H1 (cell line): ENCODE measurements around the gene PIK3R1. TPM values are rescaled to one million over a fixed set of nuclear protein-coding genes. Genes with fewer than 3 reads are reported as not detected.

ENCODE experiments used
- CTCF ChIA-PET: fragments of 300-600 bp; sonication (Branson Sonifier 250); formaldehyde crosslinking; loops from one replicate; lab custom pipeline; 2021; ENCODE audit not compliant: partially characterized antibody; lab: Charles Lee
- POLR2A ChIA-PET: fragments of 300-600 bp; sonication (Branson Sonifier 250); formaldehyde crosslinking; loops from one replicate; lab custom pipeline; 2021; ENCODE audit warnings: inconsistent platforms; ENCODE audit not compliant: partially characterized antibody; lab: Charles Lee
- DNase-seq, 2 experiments: peaks; one replicate each; pipeline versions ENCODE4 v3.0.0 to v3.0.0-alpha.2; 2010 to 2022; ENCODE audit warnings: low spot score in 2 of 2, low read depth in 1 of 2, mixed read lengths in 1 of 2
- FAIRE-seq: peaks from 2 replicates; lab custom pipeline; 2011; peaks lifted over from hg19 to GRCh38; lab: Jason Lieb, UNC
- H2AFZ ChIP-seq: 2 replicates; pipeline ENCODE4 v1.8.1; 2012; ENCODE audit warnings: low read length, inconsistent platforms
- H2AK5ac ChIP-seq: 2 replicates; pipeline ENCODE4 v1.6.1; 2013; ENCODE audit warnings: low read depth, low read length
- H2BK120ac ChIP-seq: replicated peaks from 2 replicates; pipeline ENCODE3; 2013; ENCODE audit warnings: low read depth, low read length, inconsistent platforms
- H2BK12ac ChIP-seq: 2 replicates; pipeline ENCODE4 v1.6.1; 2013; ENCODE audit warnings: low read depth, low read length
- H2BK15ac ChIP-seq: 2 replicates; pipeline ENCODE4 v1.6.1; 2013; ENCODE audit warnings: low read length
- H2BK20ac ChIP-seq: 2 replicates; pipeline ENCODE4 v1.6.1; 2013; ENCODE audit warnings: low read length
- H2BK5ac ChIP-seq: 2 replicates; pipeline ENCODE4 v1.6.1; 2013; ENCODE audit warnings: low read depth, low read length
- H3K14ac ChIP-seq: 2 replicates; pipeline ENCODE4 v1.6.1; 2013; ENCODE audit warnings: inconsistent platforms; ENCODE audit not compliant: insufficient read length
- H3K18ac ChIP-seq: 2 replicates; pipeline ENCODE4 v1.6.1; 2013; ENCODE audit warnings: low read length; ENCODE audit errors: extremely low read depth
- H3K23ac ChIP-seq: 2 replicates; pipeline ENCODE4 v1.6.1; 2013; ENCODE audit warnings: inconsistent platforms; ENCODE audit not compliant: insufficient read length
- H3K23me2 ChIP-seq: 2 replicates; pipeline ENCODE4 v1.6.1; 2013; ENCODE audit warnings: low read depth, low read length
- H3K27ac ChIP-seq: 2 replicates; pipeline ENCODE4 v1.6.1; 2011; ENCODE audit warnings: low read depth, low read length, inconsistent platforms
- H3K27me3 ChIP-seq, 4 experiments: replicated peaks in 1 of 4; 1 replicate in 1 of 4; 2 replicates in 3 of 4; pipeline versions ENCODE4 v1.6.1 to v1.8.1; 2011 to 2013; ENCODE audit warnings: low read length in 3 of 4, mild to moderate bottlenecking in 3 of 4, inconsistent platforms in 2 of 4, mixed read lengths in 2 of 4, moderate library complexity in 1 of 4; ENCODE audit not compliant: control insufficient read depth in 3 of 4, insufficient read depth in 3 of 4; ENCODE audit errors: extremely low read depth in 1 of 4
- H3K36me3 ChIP-seq, 4 experiments: 2 replicates each; pipeline versions ENCODE4 v1.6.1 to v1.8.1; 2011 to 2013; ENCODE audit warnings: mild to moderate bottlenecking in 4 of 4, low read length in 3 of 4, moderate library complexity in 2 of 4, control low read depth in 1 of 4, inconsistent platforms in 1 of 4; ENCODE audit not compliant: insufficient read depth in 4 of 4, control insufficient read depth in 2 of 4
- H3K4ac ChIP-seq: replicated peaks from 2 replicates; pipeline ENCODE3; 2013; ENCODE audit warnings: low read length, low read depth, mixed read lengths, inconsistent platforms; ENCODE audit not compliant: insufficient read length
- H3K4me1 ChIP-seq, 4 experiments: replicated peaks in 1 of 4; 1 replicate in 1 of 4; 2 replicates in 3 of 4; pipeline versions ENCODE4 v1.6.1 to v1.8.1; 2011 to 2013; ENCODE audit warnings: low read length in 3 of 4, inconsistent platforms in 2 of 4, mixed read lengths in 1 of 4; ENCODE audit not compliant: insufficient read depth in 4 of 4, control insufficient read depth in 3 of 4
- H3K4me2 ChIP-seq, 2 experiments: 2 replicates each; pipeline versions ENCODE4 v1.6.1 to v1.8.1; 2011 to 2013; ENCODE audit warnings: low read depth in 2 of 2, low read length in 2 of 2, control low read depth in 1 of 2, inconsistent platforms in 1 of 2, mild to moderate bottlenecking in 1 of 2; ENCODE audit not compliant: insufficient read depth in 1 of 2
- H3K4me3 ChIP-seq, 4 experiments: fragments of 200-600, 300-600 bp in 1 of 4; sonication (generic), shearing (Covaris generic), sonication (Bioruptor Twin) in 1 of 4; 2 replicates each; pipeline versions ENCODE4 v1.5.1 to v1.8.1; 2011 to 2016; ENCODE audit warnings: low read length in 4 of 4, low read depth in 3 of 4, control low read depth in 2 of 4, inconsistent platforms in 2 of 4, mild to moderate bottlenecking in 2 of 4, mixed read lengths in 1 of 4, moderate library complexity in 1 of 4; ENCODE audit not compliant: insufficient read depth in 2 of 4; ENCODE audit errors: extremely low read depth in 1 of 4
- H3K56ac ChIP-seq: replicated peaks from 2 replicates; pipeline ENCODE3; 2013; ENCODE audit warnings: low read depth, mild to moderate bottlenecking, mixed read lengths, low read length, inconsistent platforms; ENCODE audit not compliant: insufficient read length
- H3K79me1 ChIP-seq: 2 replicates; pipeline ENCODE4 v1.6.1; 2013; ENCODE audit warnings: low read depth, low read length, control low read depth
- H3K79me2 ChIP-seq, 2 experiments: 2 replicates each; pipeline versions ENCODE4 v1.6.1 to v1.8.1; 2012 to 2013; ENCODE audit warnings: low read length in 2 of 2, mild to moderate bottlenecking in 2 of 2, inconsistent platforms in 1 of 2; ENCODE audit not compliant: insufficient read depth in 2 of 2, control insufficient read depth in 1 of 2
- H3K9ac ChIP-seq, 4 experiments: replicated peaks in 1 of 4; 1 replicate in 1 of 4; 2 replicates in 3 of 4; pipeline versions ENCODE4 v1.6.1 to v1.8.1; 2011 to 2013; ENCODE audit warnings: low read depth in 3 of 4, low read length in 3 of 4, control low read depth in 2 of 4, mild to moderate bottlenecking in 2 of 4, moderate library complexity in 2 of 4, inconsistent platforms in 1 of 4; ENCODE audit errors: extremely low read depth in 1 of 4
- H3K9me3 ChIP-seq, 2 experiments: 2 replicates each; pipeline versions ENCODE4 v1.6.1 to v1.8.1; 2012 to 2013; ENCODE audit warnings: mild to moderate bottlenecking in 2 of 2, moderate library complexity in 2 of 2, control low read depth in 1 of 2, inconsistent platforms in 1 of 2, low read depth in 1 of 2, low read length in 1 of 2, mixed read lengths in 1 of 2; ENCODE audit not compliant: insufficient read depth in 2 of 2
- H4K20me1 ChIP-seq, 2 experiments: replicated peaks in 1 of 2; 2 replicates each; pipeline versions ENCODE3 to v1.8.1; 2011 to 2013; ENCODE audit warnings: inconsistent platforms in 2 of 2, low read length in 2 of 2, mild to moderate bottlenecking in 1 of 2; ENCODE audit not compliant: insufficient read depth in 2 of 2, control insufficient read depth in 1 of 2
- H4K5ac ChIP-seq: 2 replicates; pipeline ENCODE4 v1.6.1; 2013; ENCODE audit warnings: low read length, low read depth, mixed read lengths, inconsistent platforms; ENCODE audit not compliant: insufficient read length
- H4K8ac ChIP-seq: 2 replicates; pipeline ENCODE4 v1.8.0; 2013; ENCODE audit warnings: mild to moderate bottlenecking, moderate library complexity, low read length, inconsistent platforms; ENCODE audit not compliant: insufficient read depth; ENCODE audit errors: extremely low read depth
- H4K91ac ChIP-seq: replicated peaks from 2 replicates; pipeline ENCODE3; 2013; ENCODE audit warnings: low read length, mixed read lengths, inconsistent platforms; ENCODE audit not compliant: insufficient read length
- CBX5 ChIP-seq: fragments of 300-800, 300-1000 bp; sonication (generic); IDR thresholded peaks from 2 replicates; pipeline ENCODE4 v1.7.1; 2016; ENCODE audit warnings: antibody characterized with exemption, low read length, low read depth
- GABPA ChIP-seq: IDR thresholded peaks from 2 replicates; pipeline ENCODE4 v1.6.1; 2011; ENCODE audit warnings: mild to moderate bottlenecking, low read length, moderate library complexity, borderline replicate concordance; ENCODE audit not compliant: insufficient read depth
- JUN ChIP-seq: IDR thresholded peaks from 2 replicates; pipeline ENCODE4 v1.6.1; 2011; ENCODE audit warnings: low read depth, mild to moderate bottlenecking, improper control_type of control experiment, low read length
- PHF8 ChIP-seq: fragments of 200-600 bp; sonication (generic); conservative IDR thresholded peaks from 2 replicates; pipeline ENCODE4 v1.7.1; 2012; ENCODE audit warnings: low read depth, mild to moderate bottlenecking, inconsistent platforms, low read length, moderate library complexity
- POLR2AphosphoS5 ChIP-seq: IDR thresholded peaks from 2 replicates; pipeline ENCODE4 v1.6.1; 2011; ENCODE audit warnings: low read depth, low read length
- RFX5 ChIP-seq: IDR thresholded peaks from 2 replicates; pipeline ENCODE4 v1.6.1; 2011; ENCODE audit warnings: low read depth, low read length, improper control_type of control experiment, borderline replicate concordance
- RNF2 ChIP-seq: fragments of 200-900, 300-1000 bp; sonication (generic); IDR thresholded peaks from 2 replicates; pipeline ENCODE4 v1.7.1; 2016; ENCODE audit warnings: borderline replicate concordance, low read depth, mild to moderate bottlenecking, antibody characterized with exemption, low read length; ENCODE audit not compliant: poor library complexity, severe bottlenecking; ENCODE audit errors: missing control alignments
- SAP30 ChIP-seq: fragments of 300-600 bp; sonication (generic); IDR thresholded peaks from 2 replicates; pipeline ENCODE4 v1.7.1; 2012; ENCODE audit warnings: low read length, moderate library complexity, mild to moderate bottlenecking, inconsistent platforms; ENCODE audit not compliant: insufficient read depth, insufficient replicate concordance
- SIN3A ChIP-seq, 2 experiments: IDR thresholded peaks in 1 of 2; conservative IDR thresholded peaks in 1 of 2; 2 replicates each; pipeline ENCODE4 v1.6.1; 2011 to 2012; ENCODE audit warnings: low read length in 2 of 2, improper control_type of control experiment in 1 of 2, low read depth in 1 of 2, mild to moderate bottlenecking in 1 of 2
- TAF1 ChIP-seq: IDR thresholded peaks from 2 replicates; pipeline ENCODE4 v1.6.1; 2011; ENCODE audit warnings: mild to moderate bottlenecking, low read depth, low read length
- WGBS, 2 experiments: shearing (Covaris generic) in 1 of 2; methylation state at CpG; one replicate each; pipeline versions ENCODE4 v1.1.6 to v1.1.7; 2013 to 2015; ENCODE audit warnings: low lambda C conversion rate in 2 of 2, mixed read lengths in 2 of 2, inconsistent platforms in 1 of 2, low coverage in 1 of 2, missing lambda C conversion rate in 1 of 2; ENCODE audit not compliant: insufficient replicate concordance in 2 of 2, insufficient coverage in 1 of 2, insufficient read length in 1 of 2; ENCODE audit errors: extremely low coverage in 1 of 2, missing lambda C conversion rate in 1 of 2; 5-methylcytosine and 5-hydroxymethylcytosine counted together
- polyA plus RNA-seq, 7 experiments: library from polyadenylated mRNA; depleted of rRNA in 3 of 7; stranded (reverse) in 5 of 7; unstranded in 2 of 7; fragments of >200 nt in 5 of 7; fragments of 200-250 nt in 2 of 7; gene quantifications; 1 replicate in 5 of 7; 2 replicates in 1 of 7; 4 replicates in 1 of 7; pipeline versions ENCODE4 v1.2.1 to v1.2.3, GENCODE V29; 2011 to 2013; ENCODE audit warnings: missing spikeins in 2 of 7, mixed read lengths in 2 of 7
- total RNA-seq: library from RNA; stranded (reverse); fragmentation: NEBNext Ultra II Directional; extraction: Animal tissue kit (Norgen Biotek cat#: 25700); gene quantifications from 2 replicates; pipeline ENCODE4 v1.2.1, GENCODE V29; 2021
- TF ChIP-seq, protein P1 (sequence below): IDR thresholded peaks from 2 replicates; pipeline ENCODE4 v1.6.1; 2011; ENCODE audit warnings: low read length, improper control_type of control experiment

Gene PIK3R1
- total and polyA plus RNA-seq, 2 of the 8 experiments (the other 6 are each of a cell fraction or from before 2014, with no cell fraction given), result 2.3 to 13.7 TPM

GRCh38 chr5:68194386-68194785 is 21.2 kb upstream of the PIK3R1 start:
- no peak overlapping the region for H3K14ac ChIP-seq
- 79% methylated on average over 2 of the region's 2 CpGs; no CpG with 5 or more reads in 1 of the 2 experiments for WGBS, 2 experiments
- DNase-seq (no peak), FAIRE-seq (no peak)
- peaks cover 4 to 18% (median 14%) of the 10 kb centered on the region in 4 experiments; a peak in 4 of 7 replicates for H3K4me1 ChIP-seq
- no peaks in the 10 kb centered on the region for H4K20me1 ChIP-seq
- H2BK120ac ChIP-seq, result peak overlapping the region; percentile 0
- peak overlapping the region; percentile 44 for H4K91ac ChIP-seq
- peak overlapping the region; percentile 65; the same call in 1 of the 2 replicates for H2BK15ac ChIP-seq
- no peaks in the 10 kb centered on the region for H3K79me2 ChIP-seq
- H3K23ac ChIP-seq, result no peak overlapping the region
- no peaks in the 10 kb centered on the region for H3K9me3 ChIP-seq
- POLR2A ChIA-PET, result interaction anchor here (1.5 to 1.9 kb wide), 3 partner anchors 16 to 21 kb away, joined by 4 to 7 read pairs (median 5); partner anchors contain the start of gene PIK3R1
- peak overlapping the region in 1 of 4 experiments; percentile 2; a peak in 1 of 8 replicates for H3K4me3 ChIP-seq
- H4K5ac ChIP-seq, result no peak overlapping the region
- no peaks in the 10 kb centered on the region for H3K23me2 ChIP-seq
- H3K56ac ChIP-seq, result no peak overlapping the region
- peak overlapping the region; percentile 85 for H2BK12ac ChIP-seq
- no peaks in the 10 kb centered on the region; a peak in 1 of 7 replicates for H3K27me3 ChIP-seq
- no peak overlapping the region for H3K27ac ChIP-seq
- peak overlapping the region; percentile 44 for H3K4ac ChIP-seq
- peak overlapping the region; percentile 94; the same call in 1 of the 2 replicates for H2BK5ac ChIP-seq
- peak overlapping the region; percentile 95 for H2BK20ac ChIP-seq
- no peak overlapping the region for H3K9ac ChIP-seq
- no peak overlapping the region for H2AFZ ChIP-seq
- H3K79me1 ChIP-seq, result no peaks in the 10 kb centered on the region
- no peak overlapping the region for H4K8ac ChIP-seq
- H3K36me3 ChIP-seq, result no peaks in the 10 kb centered on the region
- peak overlapping the region in 1 of 2 experiments; percentile 41; a peak in 1 of 4 replicates for H3K4me2 ChIP-seq
- peak overlapping the region; percentile 4; the same call in 1 of the 2 replicates for H3K18ac ChIP-seq
- H2AK5ac ChIP-seq, result peak overlapping the region; percentile 72; the same call in 1 of the 2 replicates
- CTCF ChIA-PET, result interaction anchor here (0.6 to 1.9 kb wide), 7 partner anchors 10 to 65 kb away, joined by 3 to 5 read pairs (median 3); no protein-coding TSS in a partner anchor
- TF ChIP-seq SIN3A (conservative IDR thresholded peaks at IDR 0.05 in 1 of 2, IDR thresholded peaks at IDR 0.05 in 1 of 2; ENCODE audit: low read depth in 1 of 2, low read length in 2 of 2), result no peak
- TF ChIP-seq, protein P1, sequence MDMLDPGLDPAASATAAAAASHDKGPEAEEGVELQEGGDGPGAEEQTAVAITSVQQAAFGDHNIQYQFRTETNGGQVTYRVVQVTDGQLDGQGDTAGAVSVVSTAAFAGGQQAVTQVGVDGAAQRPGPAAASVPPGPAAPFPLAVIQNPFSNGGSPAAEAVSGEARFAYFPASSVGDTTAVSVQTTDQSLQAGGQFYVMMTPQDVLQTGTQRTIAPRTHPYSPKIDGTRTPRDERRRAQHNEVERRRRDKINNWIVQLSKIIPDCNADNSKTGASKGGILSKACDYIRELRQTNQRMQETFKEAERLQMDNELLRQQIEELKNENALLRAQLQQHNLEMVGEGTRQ, result no peak
- no peak for TF ChIP-seq RFX5
- TF ChIP-seq TAF1, result no peak
- no peak for TF ChIP-seq CBX5
- TF ChIP-seq POLR2AphosphoS5, result no peak
- TF ChIP-seq PHF8, result no peak
- no peak for TF ChIP-seq GABPA
- no peak for TF ChIP-seq RNF2
- no peak for TF ChIP-seq JUN
- no peak for TF ChIP-seq SAP30
